ENCODE measurements around the gene AQP2. TPM values are rescaled to one million over a fixed set of nuclear protein-coding genes. Genes with fewer than 3 reads are reported as not detected.

The AQP2 gene
- total RNA-seq, 1 experiment from 2014 or later: not detected

DNA sequence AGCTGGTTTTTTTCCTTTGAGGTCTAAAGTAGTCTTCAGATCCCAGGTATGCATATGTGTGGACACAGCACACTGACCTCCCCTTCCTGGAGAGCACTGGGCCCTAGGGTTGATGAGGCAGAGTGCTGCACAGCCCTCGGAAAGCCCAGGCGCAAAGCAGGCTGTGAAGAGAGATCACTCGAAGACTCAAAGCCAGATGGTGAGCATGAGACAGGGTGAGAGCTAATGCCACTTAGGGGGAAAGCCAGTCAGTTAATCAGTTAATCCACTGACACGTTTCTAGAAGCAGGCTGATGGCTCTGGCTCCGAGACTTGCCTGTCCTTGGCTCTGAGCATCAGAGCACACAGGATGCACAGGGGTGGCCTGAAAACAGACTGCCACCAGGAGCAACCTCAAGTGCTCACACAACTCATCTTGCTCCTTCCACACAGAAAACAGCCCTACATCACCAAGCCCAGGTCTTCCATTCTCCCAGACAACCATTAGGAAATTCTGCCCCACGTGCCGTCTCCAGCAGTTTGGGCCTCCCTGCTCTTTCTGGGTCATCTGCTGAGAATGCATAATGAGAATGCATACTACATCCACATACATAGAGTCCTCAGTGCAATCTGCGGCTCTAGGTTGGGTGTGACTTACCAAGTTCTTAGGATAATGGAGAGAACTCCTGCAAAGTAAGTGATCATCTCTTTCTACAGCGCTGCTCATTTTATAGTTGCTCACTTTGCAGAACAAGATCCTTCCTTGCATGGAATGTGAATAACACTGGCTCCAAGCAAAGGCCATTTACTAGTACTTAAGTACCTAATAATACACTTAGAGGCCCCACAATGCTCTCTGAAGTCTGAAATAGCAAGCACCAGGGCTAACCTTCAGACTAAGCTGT, 34.2 kb downstream of the AQP2 start:
- POLR2A ChIA-PET: no interaction called here
- no TSS peak for BruUV-seq (replicated peaks)

More for the DNA sequence above, 34.2 kb downstream of the AQP2 start:
- Histone ChIP-seq H3K36me3 (ENCODE audit: control insufficient read depth in 1 of 2, insufficient read depth in 2 of 2, low read length in 2 of 2) (peaks cover 18 to 29% of the 10 kb centered on the region in 2 experiments), H3K9me3 (ENCODE audit: control insufficient read depth in 1 of 2, insufficient read depth in 1 of 2, low read depth in 1 of 2, low read length in 2 of 2) (no peaks in the 10 kb centered on the region), H3K4me1 (ENCODE audit: control insufficient read depth in 1 of 2, insufficient read depth in 2 of 2, low read length in 2 of 2) (no peaks in the 10 kb centered on the region), H3K79me2 (ENCODE audit: insufficient read depth, low read length) (no peaks in the 10 kb centered on the region), H3K27me3 (ENCODE audit: insufficient read depth, low read length) (no peaks in the 10 kb centered on the region), H4K20me1 (ENCODE audit: insufficient read depth) (no peaks in the 10 kb centered on the region), H3K9me2 (ENCODE audit: insufficient read depth) (no peaks in the 10 kb centered on the region), H3K4me2 (ENCODE audit: low read length) (no peak overlapping the region), H3K27ac (ENCODE audit: low read depth, low read length) (no peak overlapping the region), H3K9ac (ENCODE audit: low read length) (no peak overlapping the region), H3K4me3 (replicated peaks in 1 of 2; ENCODE audit: low read depth in 1 of 2, low read length in 2 of 2) (no peak overlapping the region), H2AFZ (ENCODE audit: low read depth, low read length, poor library complexity, severe bottlenecking) (no peak overlapping the region)
- DNase-seq (ENCODE audit: low read depth, low spot score): no peak
- intact Hi-C loops (cut with micrococcal nuclease): no loop called here
- no peak for ATAC-seq
- ChIA-PET RAD21 (ENCODE audit: low non-redundant PET in 1 of 2, low total read pairs in 2 of 2, uncharacterized antibody in 2 of 2, unreplicated experiment in 2 of 2) (no interaction called here), CTCF (interaction anchor here (0.8 to 1.4 kb wide), 2 partner anchors 18 to 85 kb away, joined by 3 to 6 read pairs; no protein-coding TSS in a partner anchor)
- TF ChIP-seq TCF7L2 (IDR thresholded peaks at IDR 0.05; ENCODE audit: borderline replicate concordance, extremely low read depth, insufficient read depth, insufficient read length) (no peak), EZH2 (IDR thresholded peaks at IDR 0.05) (no peak), ZFX (IDR thresholded peaks at IDR 0.05) (no peak), RAD21 (IDR thresholded peaks at IDR 0.05; ENCODE audit: low read depth) (no peak), CBX3 (IDR thresholded peaks at IDR 0.05; ENCODE audit: low read depth) (no peak), CEBPB (IDR thresholded peaks at IDR 0.05; ENCODE audit: low read depth) (no peak), EZH2phosphoT487 (IDR thresholded peaks at IDR 0.05; ENCODE audit: borderline replicate concordance) (no peak), ELF1 (IDR thresholded peaks at IDR 0.05; ENCODE audit: borderline replicate concordance, low read depth) (no peak), POLR2AphosphoS5 (IDR thresholded peaks at IDR 0.05; ENCODE audit: low read depth, low read length) (no peak), SIN3A (IDR thresholded peaks at IDR 0.05; ENCODE audit: low read depth) (no peak), SP1 (IDR thresholded peaks at IDR 0.05; ENCODE audit: low read depth) (no peak), EGR1 (IDR thresholded peaks at IDR 0.05; ENCODE audit: low read depth) (no peak), JUND (IDR thresholded peaks at IDR 0.05) (no peak), FOSL1 (IDR thresholded peaks at IDR 0.05; ENCODE audit: low read depth) (no peak), SRF (IDR thresholded peaks at IDR 0.05; ENCODE audit: low read depth) (no peak)
- TF ChIP-seq, protein P1, sequence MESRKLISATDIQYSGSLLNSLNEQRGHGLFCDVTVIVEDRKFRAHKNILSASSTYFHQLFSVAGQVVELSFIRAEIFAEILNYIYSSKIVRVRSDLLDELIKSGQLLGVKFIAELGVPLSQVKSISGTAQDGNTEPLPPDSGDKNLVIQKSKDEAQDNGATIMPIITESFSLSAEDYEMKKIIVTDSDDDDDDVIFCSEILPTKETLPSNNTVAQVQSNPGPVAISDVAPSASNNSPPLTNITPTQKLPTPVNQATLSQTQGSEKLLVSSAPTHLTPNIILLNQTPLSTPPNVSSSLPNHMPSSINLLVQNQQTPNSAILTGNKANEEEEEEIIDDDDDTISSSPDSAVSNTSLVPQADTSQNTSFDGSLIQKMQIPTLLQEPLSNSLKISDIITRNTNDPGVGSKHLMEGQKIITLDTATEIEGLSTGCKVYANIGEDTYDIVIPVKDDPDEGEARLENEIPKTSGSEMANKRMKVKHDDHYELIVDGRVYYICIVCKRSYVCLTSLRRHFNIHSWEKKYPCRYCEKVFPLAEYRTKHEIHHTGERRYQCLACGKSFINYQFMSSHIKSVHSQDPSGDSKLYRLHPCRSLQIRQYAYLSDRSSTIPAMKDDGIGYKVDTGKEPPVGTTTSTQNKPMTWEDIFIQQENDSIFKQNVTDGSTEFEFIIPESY (IDR thresholded peaks at IDR 0.05; ENCODE audit: extremely low read depth, insufficient replicate concordance, low read length): no peak
- TF ChIP-seq, protein P2, sequence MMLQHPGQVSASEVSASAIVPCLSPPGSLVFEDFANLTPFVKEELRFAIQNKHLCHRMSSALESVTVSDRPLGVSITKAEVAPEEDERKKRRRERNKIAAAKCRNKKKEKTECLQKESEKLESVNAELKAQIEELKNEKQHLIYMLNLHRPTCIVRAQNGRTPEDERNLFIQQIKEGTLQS (IDR thresholded peaks at IDR 0.05): no peak
- TF ChIP-seq, protein P3, sequence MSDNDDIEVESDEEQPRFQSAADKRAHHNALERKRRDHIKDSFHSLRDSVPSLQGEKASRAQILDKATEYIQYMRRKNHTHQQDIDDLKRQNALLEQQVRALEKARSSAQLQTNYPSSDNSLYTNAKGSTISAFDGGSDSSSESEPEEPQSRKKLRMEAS (IDR thresholded peaks at IDR 0.05): no peak
- TF ChIP-seq, protein P4, sequence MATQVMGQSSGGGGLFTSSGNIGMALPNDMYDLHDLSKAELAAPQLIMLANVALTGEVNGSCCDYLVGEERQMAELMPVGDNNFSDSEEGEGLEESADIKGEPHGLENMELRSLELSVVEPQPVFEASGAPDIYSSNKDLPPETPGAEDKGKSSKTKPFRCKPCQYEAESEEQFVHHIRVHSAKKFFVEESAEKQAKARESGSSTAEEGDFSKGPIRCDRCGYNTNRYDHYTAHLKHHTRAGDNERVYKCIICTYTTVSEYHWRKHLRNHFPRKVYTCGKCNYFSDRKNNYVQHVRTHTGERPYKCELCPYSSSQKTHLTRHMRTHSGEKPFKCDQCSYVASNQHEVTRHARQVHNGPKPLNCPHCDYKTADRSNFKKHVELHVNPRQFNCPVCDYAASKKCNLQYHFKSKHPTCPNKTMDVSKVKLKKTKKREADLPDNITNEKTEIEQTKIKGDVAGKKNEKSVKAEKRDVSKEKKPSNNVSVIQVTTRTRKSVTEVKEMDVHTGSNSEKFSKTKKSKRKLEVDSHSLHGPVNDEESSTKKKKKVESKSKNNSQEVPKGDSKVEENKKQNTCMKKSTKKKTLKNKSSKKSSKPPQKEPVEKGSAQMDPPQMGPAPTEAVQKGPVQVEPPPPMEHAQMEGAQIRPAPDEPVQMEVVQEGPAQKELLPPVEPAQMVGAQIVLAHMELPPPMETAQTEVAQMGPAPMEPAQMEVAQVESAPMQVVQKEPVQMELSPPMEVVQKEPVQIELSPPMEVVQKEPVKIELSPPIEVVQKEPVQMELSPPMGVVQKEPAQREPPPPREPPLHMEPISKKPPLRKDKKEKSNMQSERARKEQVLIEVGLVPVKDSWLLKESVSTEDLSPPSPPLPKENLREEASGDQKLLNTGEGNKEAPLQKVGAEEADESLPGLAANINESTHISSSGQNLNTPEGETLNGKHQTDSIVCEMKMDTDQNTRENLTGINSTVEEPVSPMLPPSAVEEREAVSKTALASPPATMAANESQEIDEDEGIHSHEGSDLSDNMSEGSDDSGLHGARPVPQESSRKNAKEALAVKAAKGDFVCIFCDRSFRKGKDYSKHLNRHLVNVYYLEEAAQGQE (IDR thresholded peaks at IDR 0.05; ENCODE audit: low read depth): no peak
- TF ChIP-seq, protein P5, sequence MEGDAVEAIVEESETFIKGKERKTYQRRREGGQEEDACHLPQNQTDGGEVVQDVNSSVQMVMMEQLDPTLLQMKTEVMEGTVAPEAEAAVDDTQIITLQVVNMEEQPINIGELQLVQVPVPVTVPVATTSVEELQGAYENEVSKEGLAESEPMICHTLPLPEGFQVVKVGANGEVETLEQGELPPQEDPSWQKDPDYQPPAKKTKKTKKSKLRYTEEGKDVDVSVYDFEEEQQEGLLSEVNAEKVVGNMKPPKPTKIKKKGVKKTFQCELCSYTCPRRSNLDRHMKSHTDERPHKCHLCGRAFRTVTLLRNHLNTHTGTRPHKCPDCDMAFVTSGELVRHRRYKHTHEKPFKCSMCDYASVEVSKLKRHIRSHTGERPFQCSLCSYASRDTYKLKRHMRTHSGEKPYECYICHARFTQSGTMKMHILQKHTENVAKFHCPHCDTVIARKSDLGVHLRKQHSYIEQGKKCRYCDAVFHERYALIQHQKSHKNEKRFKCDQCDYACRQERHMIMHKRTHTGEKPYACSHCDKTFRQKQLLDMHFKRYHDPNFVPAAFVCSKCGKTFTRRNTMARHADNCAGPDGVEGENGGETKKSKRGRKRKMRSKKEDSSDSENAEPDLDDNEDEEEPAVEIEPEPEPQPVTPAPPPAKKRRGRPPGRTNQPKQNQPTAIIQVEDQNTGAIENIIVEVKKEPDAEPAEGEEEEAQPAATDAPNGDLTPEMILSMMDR (IDR thresholded peaks at IDR 0.05 in 2 of 3, conservative IDR thresholded peaks at IDR 0.05 in 1 of 3; ENCODE audit: borderline replicate concordance in 1 of 3, insufficient read depth in 1 of 3, low read depth in 2 of 3, low read length in 2 of 3): no peak

All from HCT116 (cell line).